GM12874 (cell line): Measurements from ENCODE around the gene FFAR1.
A peak's percentile ranks its signal among the peaks of the same experiment; 100 is the strongest.

ENCODE experiments used
- TF ChIP-seq, protein P1 (sequence below): IDR thresholded peaks from 2 replicates; pipeline ENCODE4 v1.5.1; 2011; ENCODE audit warnings: low read depth, mild to moderate bottlenecking, control low read depth, low read length, moderate library complexity; ENCODE audit not compliant: insufficient read depth

The FFAR1 gene

DNA sequence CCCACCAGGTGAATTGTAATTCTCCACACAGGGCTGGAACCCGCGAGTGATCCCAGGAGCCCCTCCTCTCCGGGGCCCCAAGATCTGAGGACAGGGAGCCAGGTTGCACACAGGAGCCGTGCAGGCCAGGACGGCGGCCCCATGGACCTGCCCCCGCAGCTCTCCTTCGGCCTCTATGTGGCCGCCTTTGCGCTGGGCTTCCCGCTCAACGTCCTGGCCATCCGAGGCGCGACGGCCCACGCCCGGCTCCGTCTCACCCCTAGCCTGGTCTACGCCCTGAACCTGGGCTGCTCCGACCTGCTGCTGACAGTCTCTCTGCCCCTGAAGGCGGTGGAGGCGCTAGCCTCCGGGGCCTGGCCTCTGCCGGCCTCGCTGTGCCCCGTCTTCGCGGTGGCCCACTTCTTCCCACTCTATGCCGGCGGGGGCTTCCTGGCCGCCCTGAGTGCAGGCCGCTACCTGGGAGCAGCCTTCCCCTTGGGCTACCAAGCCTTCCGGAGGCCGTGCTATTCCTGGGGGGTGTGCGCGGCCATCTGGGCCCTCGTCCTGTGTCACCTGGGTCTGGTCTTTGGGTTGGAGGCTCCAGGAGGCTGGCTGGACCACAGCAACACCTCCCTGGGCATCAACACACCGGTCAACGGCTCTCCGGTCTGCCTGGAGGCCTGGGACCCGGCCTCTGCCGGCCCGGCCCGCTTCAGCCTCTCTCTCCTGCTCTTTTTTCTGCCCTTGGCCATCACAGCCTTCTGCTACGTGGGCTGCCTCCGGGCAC, 3.9 kb downstream of the FFAR1 start:
- TF ChIP-seq, protein P1, sequence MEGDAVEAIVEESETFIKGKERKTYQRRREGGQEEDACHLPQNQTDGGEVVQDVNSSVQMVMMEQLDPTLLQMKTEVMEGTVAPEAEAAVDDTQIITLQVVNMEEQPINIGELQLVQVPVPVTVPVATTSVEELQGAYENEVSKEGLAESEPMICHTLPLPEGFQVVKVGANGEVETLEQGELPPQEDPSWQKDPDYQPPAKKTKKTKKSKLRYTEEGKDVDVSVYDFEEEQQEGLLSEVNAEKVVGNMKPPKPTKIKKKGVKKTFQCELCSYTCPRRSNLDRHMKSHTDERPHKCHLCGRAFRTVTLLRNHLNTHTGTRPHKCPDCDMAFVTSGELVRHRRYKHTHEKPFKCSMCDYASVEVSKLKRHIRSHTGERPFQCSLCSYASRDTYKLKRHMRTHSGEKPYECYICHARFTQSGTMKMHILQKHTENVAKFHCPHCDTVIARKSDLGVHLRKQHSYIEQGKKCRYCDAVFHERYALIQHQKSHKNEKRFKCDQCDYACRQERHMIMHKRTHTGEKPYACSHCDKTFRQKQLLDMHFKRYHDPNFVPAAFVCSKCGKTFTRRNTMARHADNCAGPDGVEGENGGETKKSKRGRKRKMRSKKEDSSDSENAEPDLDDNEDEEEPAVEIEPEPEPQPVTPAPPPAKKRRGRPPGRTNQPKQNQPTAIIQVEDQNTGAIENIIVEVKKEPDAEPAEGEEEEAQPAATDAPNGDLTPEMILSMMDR = no peak

DNA sequence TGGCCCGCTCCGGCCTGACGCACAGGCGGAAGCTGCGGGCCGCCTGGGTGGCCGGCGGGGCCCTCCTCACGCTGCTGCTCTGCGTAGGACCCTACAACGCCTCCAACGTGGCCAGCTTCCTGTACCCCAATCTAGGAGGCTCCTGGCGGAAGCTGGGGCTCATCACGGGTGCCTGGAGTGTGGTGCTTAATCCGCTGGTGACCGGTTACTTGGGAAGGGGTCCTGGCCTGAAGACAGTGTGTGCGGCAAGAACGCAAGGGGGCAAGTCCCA, 4.4 kb downstream of the FFAR1 start:
- TF ChIP-seq, protein P1 = no peak

- TF ChIP-seq, protein P1 = peak; percentile 78
Observed at GRCh38 chr19:35352448-35353304, 5.0 kb downstream of the FFAR1 start.

DNA sequence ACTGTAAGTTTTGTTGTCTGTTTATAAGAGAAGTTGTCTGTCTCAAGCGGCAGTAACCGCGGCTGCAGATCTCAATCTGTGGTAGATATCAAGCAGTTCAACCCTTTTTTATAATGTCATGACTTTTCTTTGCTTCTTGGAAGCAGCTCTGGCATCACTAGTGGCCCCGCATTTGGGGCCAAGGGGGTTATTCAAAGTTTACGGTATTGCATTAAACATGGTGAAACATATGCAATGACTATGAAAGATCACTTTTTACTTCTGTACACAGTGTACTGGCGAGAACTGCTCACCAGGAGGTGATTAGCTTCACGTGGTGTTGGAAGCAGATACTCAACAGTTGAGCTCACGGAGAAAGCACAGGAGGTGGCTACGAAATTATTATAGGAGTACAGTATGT, 5.9 kb downstream of the FFAR1 start:
- TF ChIP-seq, protein P1 = no peak

DNA sequence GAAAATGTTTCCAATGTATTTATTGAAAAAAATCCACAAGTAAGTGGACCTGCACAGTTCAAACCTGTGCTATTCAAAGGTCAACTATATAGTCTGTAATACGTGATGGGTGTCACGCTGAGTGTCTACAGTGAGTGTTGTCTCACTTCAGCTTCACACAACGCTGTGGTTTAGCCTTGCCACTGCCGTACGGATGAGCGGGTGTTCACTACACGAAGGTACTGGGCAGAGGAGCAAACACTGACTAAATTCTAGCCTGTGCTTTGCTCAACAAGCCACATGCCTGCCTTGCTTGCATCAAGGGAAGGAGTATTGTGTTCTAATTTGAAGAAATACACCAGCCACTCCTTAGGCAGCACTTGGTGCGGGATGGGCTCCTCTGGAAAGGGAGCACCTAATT, 7.2 kb downstream of the FFAR1 start:
- TF ChIP-seq, protein P1 = no peak

GRCh38 chr19:35355791-35356460, 8.2 kb downstream of the FFAR1 start:
- TF ChIP-seq, protein P1 = no peak

DNA sequence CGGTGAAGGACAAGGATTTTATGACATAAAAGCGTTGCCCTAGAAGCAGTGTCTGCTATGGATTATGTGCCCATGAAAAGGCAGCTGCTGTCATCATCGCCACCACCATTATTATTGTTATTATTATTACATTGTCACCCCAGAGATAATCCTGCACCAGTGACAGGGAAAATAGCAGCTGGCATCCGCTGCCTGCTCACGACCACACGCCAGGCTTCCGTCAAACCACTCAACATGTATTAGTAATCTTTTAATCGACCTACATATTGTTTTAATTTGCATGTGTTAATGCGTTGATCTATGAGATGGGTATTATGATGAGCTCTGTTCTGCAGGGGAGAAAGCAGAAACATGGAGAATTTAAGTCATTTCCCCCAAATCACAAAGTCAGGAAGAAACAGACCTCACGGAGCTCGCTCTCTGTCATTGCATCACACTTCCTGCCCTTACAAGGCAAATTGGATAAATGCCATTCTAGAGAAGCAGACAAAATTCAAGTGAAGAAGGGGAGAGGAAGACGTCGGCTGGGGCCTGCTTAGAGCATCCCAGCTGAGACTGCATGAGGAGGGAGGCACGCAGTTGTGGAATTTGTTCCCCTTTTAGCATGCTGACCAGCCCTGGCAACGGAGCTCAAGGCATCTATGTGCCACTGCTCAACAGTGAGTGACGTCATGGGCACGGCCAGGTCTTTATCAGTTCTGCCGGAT, 10.3 kb downstream of the FFAR1 start, which contains the start of gene FFAR3:
FFAR3 (plus strand) TSS at position 594 of the 707 bp plus-strand sequence. CDS start 431 bp downstream, outside the sequence.
- TF ChIP-seq, protein P1 = no peak
